Upper lobe of left lung (tissue), 6 donors: ENCODE data around the gene CCR9. TPM values are rescaled to one million over a fixed set of nuclear protein-coding genes. Genes with fewer than 3 reads are reported as not detected.

Experiments used
- ATAC-seq, 2 donors: fragments of 200-7000 bp; cut with Tn5 transposase; one replicate each; pipeline ENCODE4 v1.9.1; 2022; ENCODE audit warnings: mild to moderate bottlenecking in 2 of 2, moderate library complexity in 2 of 2; ENCODE audit not compliant: low FRiP score in 2 of 2
- DNase-seq, 2 donors: peaks; one replicate each; pipeline ENCODE4 v3.0.0-alpha.2; 2019 to 2020
- H3K27ac ChIP-seq, 4 donors: fragments of 200-600 bp; sonication (generic); one replicate each; pipeline ENCODE4 v1.5.1; 2016 to 2019
- H3K27me3 ChIP-seq, 4 donors: fragments of 200-600 bp; sonication (generic); one replicate each; pipeline ENCODE4 v1.5.1; 2017 to 2019
- H3K36me3 ChIP-seq, 4 donors: fragments of 200-600 bp; sonication (generic); one replicate each; pipeline ENCODE4 v1.5.1; 2016 to 2019
- H3K4me1 ChIP-seq, 4 donors: fragments of 200-600 bp; sonication (generic); one replicate each; pipeline ENCODE4 v1.5.1; 2018 to 2019
- H3K4me3 ChIP-seq, 4 donors: fragments of 200-600 bp; sonication (generic); one replicate each; pipeline ENCODE4 v1.5.1; 2017 to 2019; ENCODE audit warnings: mild to moderate bottlenecking in 2 of 4, moderate library complexity in 1 of 4
- H3K9me3 ChIP-seq, 4 donors: fragments of 200-600 bp; sonication (generic); one replicate each; pipeline ENCODE4 v1.5.1; 2018 to 2019
- CTCF ChIP-seq, 6 experiments: fragments of 450-650 bp in 4 of 6; fragments of 200-600 bp in 2 of 6; sonication (generic) in 2 of 6; IDR thresholded peaks; one replicate each; pipeline ENCODE4 v1.5.1; 2016 to 2019; ENCODE audit warnings: antibody characterized with exemption in 6 of 6
- EP300 ChIP-seq, 4 donors: sonication (generic); formaldehyde crosslinking; IDR thresholded peaks; one replicate each; pipeline ENCODE4 v1.5.1; 2017; ENCODE audit warnings: antibody characterized with exemption in 4 of 4, control low read depth in 2 of 4
- POLR2A ChIP-seq, 4 donors: fragments of 450-650 bp; IDR thresholded peaks; one replicate each; pipeline ENCODE4 v1.5.1; 2016 to 2017; ENCODE audit warnings: antibody characterized with exemption in 4 of 4, mild to moderate bottlenecking in 2 of 4
- POLR2AphosphoS5 ChIP-seq, 2 donors: sonication (generic); formaldehyde crosslinking; IDR thresholded peaks; one replicate each; pipeline ENCODE4 v1.5.1; 2017; ENCODE audit warnings: antibody characterized with exemption in 2 of 2
- WGBS, 2 donors: methylation state at CpG; one replicate each; pipeline ENCODE4 v1.1.5; 2017 to 2018; 5-methylcytosine and 5-hydroxymethylcytosine counted together
- total RNA-seq, 6 donors: library from RNA; depleted of rRNA in 4 of 6; stranded (reverse); fragments of >200 nt in 4 of 6; gene quantifications; one replicate each; pipeline versions ENCODE4 v1.1.0 to v1.2.1, GENCODE V29; 2016 to 2021
- donor health status: DM: no; HTN: no; CAD: no; lungs with moderate emphysema.
- donor health status: DM: no; HTN: yes; CAD: no; lungs with severe emphysema.

CCR9 gene
- total RNA-seq, 6 donors from 2014 or later, result 0.11 to 0.13 TPM; not detected in 4

- no peak for ATAC-seq
These were observed 24.5 kb downstream of the CCR9 start for GRCh38 chr3:45910892-45911291.

DNA sequence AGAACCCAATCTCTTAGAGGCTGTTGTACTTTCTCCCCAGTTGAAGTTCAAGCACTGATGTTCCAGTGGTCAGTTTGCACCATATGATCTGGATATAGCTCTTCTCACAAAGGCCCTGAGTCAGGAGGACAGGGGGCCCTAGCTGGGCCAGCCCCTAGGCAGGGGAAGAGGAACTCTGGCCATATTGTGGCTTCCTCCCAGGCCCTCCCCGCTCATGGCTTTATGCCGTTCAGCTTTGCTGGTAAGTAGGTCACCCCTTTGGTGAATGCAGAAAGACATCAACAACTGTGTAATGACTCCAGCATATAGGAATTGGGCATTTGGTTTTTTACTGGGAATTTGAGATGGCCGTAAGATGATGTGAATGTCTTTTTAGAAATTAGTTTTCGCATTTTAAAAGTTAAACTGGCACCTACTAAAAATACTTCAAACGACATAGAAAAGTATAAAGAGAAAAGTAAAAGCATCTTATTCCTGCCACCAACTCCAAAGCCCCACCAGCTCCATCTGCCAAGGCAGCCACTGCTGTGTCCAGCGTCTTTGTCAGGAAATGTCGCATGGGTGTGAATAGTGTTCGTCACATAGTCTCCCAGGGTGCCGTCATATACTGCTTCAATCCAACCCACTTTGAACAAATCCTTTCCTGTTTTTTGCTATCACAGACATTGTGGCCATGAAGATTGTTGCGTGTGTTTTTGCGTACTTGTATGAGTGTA lies 25.3 kb downstream of the CCR9 start:
- 91% methylated on average over 11 of the region's 11 CpGs for WGBS, 2 donors
- no peak overlapping the region for H3K27ac ChIP-seq
- H3K9me3 ChIP-seq, result no peaks in the 10 kb centered on the region
- no peaks in the 10 kb centered on the region for H3K36me3 ChIP-seq
- peaks cover 0 to 4% (median 0%) of the 10 kb centered on the region in 4 donors for H3K4me1 ChIP-seq
- TF ChIP-seq CTCF (IDR thresholded peaks at IDR 0.05) (no peak), EP300 (IDR thresholded peaks at IDR 0.05) (no peak), POLR2A (IDR thresholded peaks at IDR 0.05) (no peak), POLR2AphosphoS5 (IDR thresholded peaks at IDR 0.05) (no peak)
- no peaks in the 10 kb centered on the region for H3K27me3 ChIP-seq
- no peak overlapping the region for H3K4me3 ChIP-seq
- ATAC-seq (no peak), DNase-seq (no peak)

More at GRCh38 chr3:45910892-45911291, 24.5 kb downstream of the CCR9 start:
- Histone ChIP-seq H3K36me3 (no peaks in the 10 kb centered on the region), H3K4me1 (no peaks in the 10 kb centered on the region), H3K27ac (no peak overlapping the region), H3K27me3 (no peaks in the 10 kb centered on the region), H3K9me3 (no peaks in the 10 kb centered on the region), H3K4me3 (no peak overlapping the region)
- no peak for DNase-seq
- WGBS, 2 donors, result 87 to 100% methylated on average over 1 to 4 of the region's 4 CpGs
- no peak for TF ChIP-seq CTCF (IDR thresholded peaks at IDR 0.05)
- no peak for TF ChIP-seq POLR2A (IDR thresholded peaks at IDR 0.05)
- TF ChIP-seq EP300 (IDR thresholded peaks at IDR 0.05), result no peak
- no peak for TF ChIP-seq POLR2AphosphoS5 (IDR thresholded peaks at IDR 0.05)

- Histone ChIP-seq H3K4me1 (peaks cover 0 to 4% (median 0%) of the 10 kb centered on the region in 4 donors), H3K27ac (no peak overlapping the region), H3K9me3 (no peaks in the 10 kb centered on the region), H3K4me3 (no peak overlapping the region), H3K27me3 (no peaks in the 10 kb centered on the region), H3K36me3 (no peaks in the 10 kb centered on the region)
- TF ChIP-seq CTCF (IDR thresholded peaks at IDR 0.05) (no peak), POLR2AphosphoS5 (IDR thresholded peaks at IDR 0.05) (no peak), POLR2A (IDR thresholded peaks at IDR 0.05) (no peak), EP300 (IDR thresholded peaks at IDR 0.05) (no peak)
- 93 to 96% methylated on average over 5 of the region's 6 CpGs for WGBS, 2 donors
- DNase-seq (no peak), ATAC-seq (no peak)
These were observed 26.1 kb downstream of the CCR9 start for GRCh38 chr3:45912435-45912834.

DNA sequence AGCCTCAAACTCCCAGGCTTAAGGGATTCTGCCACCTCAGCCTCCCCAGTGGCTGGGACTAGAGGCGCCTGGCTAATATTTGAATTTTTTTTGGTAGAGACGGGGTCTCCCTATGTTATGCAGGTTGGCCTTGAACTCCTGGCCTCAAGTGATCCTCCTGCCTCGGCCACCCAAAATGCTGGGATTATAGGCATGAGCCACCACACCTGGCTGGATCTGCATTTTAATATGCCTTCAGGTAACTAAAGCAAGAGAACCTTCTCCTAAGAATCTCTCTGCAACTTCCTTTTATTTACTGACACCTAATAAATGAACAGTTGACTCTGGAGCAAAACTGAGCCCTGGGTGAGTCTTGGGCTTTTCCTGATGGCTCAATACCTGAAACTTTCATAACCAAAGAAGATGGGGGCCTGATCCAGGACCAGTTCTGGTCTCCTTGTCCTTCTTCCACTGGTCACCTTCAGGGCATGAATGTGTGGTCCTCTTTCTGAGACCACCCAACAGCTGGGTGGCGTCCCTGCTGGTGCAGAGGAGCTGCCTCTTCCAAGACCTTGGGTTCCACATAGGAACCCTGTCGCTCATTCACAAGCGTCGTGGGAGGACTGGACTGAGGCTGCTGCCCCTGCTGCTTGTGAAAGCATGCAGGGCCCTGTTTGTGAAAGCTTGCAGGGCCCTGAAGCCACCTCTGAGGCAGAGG lies 28.2 kb downstream of the CCR9 start:
- peaks cover 0 to 17% (median 6%) of the 10 kb centered on the region in 4 donors for H3K36me3 ChIP-seq
- H3K4me3 ChIP-seq, result no peak overlapping the region
- no peak overlapping the region for H3K27ac ChIP-seq
- H3K4me1 ChIP-seq, result peaks cover 0 to 4% (median 0%) of the 10 kb centered on the region in 4 donors
- WGBS, 2 donors, result 90 to 97% methylated on average over 6 to 7 of the region's 7 CpGs
- TF ChIP-seq EP300 (IDR thresholded peaks at IDR 0.05), result no peak
- no peak for TF ChIP-seq CTCF (IDR thresholded peaks at IDR 0.05)
- no peak for TF ChIP-seq POLR2A (IDR thresholded peaks at IDR 0.05)
- TF ChIP-seq POLR2AphosphoS5 (IDR thresholded peaks at IDR 0.05), result no peak
- DNase-seq, result no peak
- no peaks in the 10 kb centered on the region for H3K27me3 ChIP-seq
- no peak for ATAC-seq
- no peaks in the 10 kb centered on the region for H3K9me3 ChIP-seq
